GM12878 (cell line): ENCODE data around the gene CREB3. TPM values are rescaled to one million over a fixed set of nuclear protein-coding genes. Genes with fewer than 3 reads are reported as not detected.

Experiments
- BCLAF1 ChIP-seq: fragments of 450-650 bp; IDR thresholded peaks from 2 replicates; pipeline ENCODE4 v1.6.1; 2017; ENCODE audit warnings: antibody characterized with exemption, mild to moderate bottlenecking, moderate library complexity
- CREM ChIP-seq: IDR thresholded peaks from 2 replicates; pipeline ENCODE4 v1.6.1; 2014; ENCODE audit warnings: antibody characterized with exemption, low read depth
- EED ChIP-seq: sonication (generic); IDR thresholded peaks from 2 replicates; pipeline ENCODE4 v1.6.1; 2016; ENCODE audit warnings: antibody characterized with exemption, low read depth
- FOS ChIP-seq: IDR thresholded peaks from 3 replicates; pipeline ENCODE4 v1.6.1; 2011; ENCODE audit warnings: borderline replicate concordance; ENCODE audit not compliant: insufficient read length; ENCODE audit errors: extremely low read depth
- GABPA ChIP-seq: IDR thresholded peaks from 2 replicates; pipeline ENCODE4 v1.6.1; 2014; ENCODE audit warnings: antibody characterized with exemption, low read depth, mild to moderate bottlenecking, inconsistent platforms
- IRF4 ChIP-seq: IDR thresholded peaks from 2 replicates; pipeline ENCODE4 v1.6.1; 2011; ENCODE audit warnings: low read depth, low read length
- KLF5 ChIP-seq: fragments of 450-650 bp; IDR thresholded peaks from 2 replicates; pipeline ENCODE4 v1.6.1; 2014; ENCODE audit warnings: mild to moderate bottlenecking; ENCODE audit not compliant: partially characterized antibody
- NFYA ChIP-seq: IDR thresholded peaks from 2 replicates; pipeline ENCODE4 v1.6.1; 2011; ENCODE audit warnings: low read depth, mild to moderate bottlenecking, low read length, improper control_type of control experiment, borderline replicate concordance
- NFYB ChIP-seq: IDR thresholded peaks from 2 replicates; pipeline ENCODE4 v1.6.1; 2011; ENCODE audit warnings: low read depth, mild to moderate bottlenecking, low read length, improper control_type of control experiment, moderate library complexity; ENCODE audit not compliant: insufficient read depth
- NKRF ChIP-seq: fragments of 450-650 bp; conservative IDR thresholded peaks from 2 replicates; pipeline ENCODE4 v1.6.1; 2017; ENCODE audit warnings: mild to moderate bottlenecking, moderate library complexity
- NR2F1 ChIP-seq: fragments of 450-650 bp; conservative IDR thresholded peaks from 2 replicates; pipeline ENCODE4 v1.6.1; 2017; ENCODE audit warnings: mild to moderate bottlenecking
- POLR2AphosphoS5 ChIP-seq: IDR thresholded peaks from 2 replicates; pipeline ENCODE4 v1.6.1; 2011; ENCODE audit warnings: mild to moderate bottlenecking, low read length, inconsistent platforms
- SIX5 ChIP-seq: IDR thresholded peaks from 2 replicates; pipeline ENCODE4 v1.6.1; 2011; ENCODE audit warnings: mild to moderate bottlenecking, low read depth, low read length, moderate library complexity; ENCODE audit not compliant: severe bottlenecking
- STAT3 ChIP-seq: IDR thresholded peaks from 2 replicates; pipeline ENCODE4 v1.6.1; 2011; ENCODE audit warnings: low read depth, low read length, improper control_type of control experiment
- SUPT20H ChIP-seq: IDR thresholded peaks from 2 replicates; pipeline ENCODE4 v1.6.1; 2011; ENCODE audit warnings: low read depth, mild to moderate bottlenecking, low read length, moderate library complexity, borderline replicate concordance; ENCODE audit not compliant: control insufficient read depth
- SUZ12 ChIP-seq: fragments of 200-600 bp; sonication (generic); IDR thresholded peaks from one replicate; pipeline ENCODE4 v1.6.1; 2018; ENCODE audit warnings: antibody characterized with exemption, mild to moderate bottlenecking; ENCODE audit not compliant: unreplicated experiment
- TAF1 ChIP-seq: IDR thresholded peaks from 2 replicates; pipeline ENCODE4 v1.6.1; 2011; ENCODE audit warnings: mild to moderate bottlenecking, low read depth, low read length, borderline replicate concordance
- ZNF274 ChIP-seq: IDR thresholded peaks from one replicate; pipeline ENCODE4 v1.8.0; 2011; ENCODE audit not compliant: insufficient read length, insufficient read depth
- ZNF622 ChIP-seq: fragments of 450-650 bp; IDR thresholded peaks from 2 replicates; pipeline ENCODE4 v1.6.1; 2017; ENCODE audit warnings: mild to moderate bottlenecking, inconsistent platforms
- polyA plus RNA-seq, 11 experiments: library from polyadenylated mRNA; depleted of rRNA in 4 of 11; unstranded in 6 of 11; stranded (reverse) in 5 of 11; fragments of >200 nt; fragmentation: Nextera tagmentation in 4 of 11; fragmentation: Illumina TruSeq in 1 of 11; extraction: Ambion mirVana in 4 of 11; extraction: Trizol in 1 of 11; gene quantifications; 1 replicate in 1 of 11; 2 replicates in 10 of 11; pipeline versions ENCODE4 v1.2.1 to v1.2.3, GENCODE V29; 2011 to 2016; ENCODE audit warnings: inconsistent platforms in 2 of 11, missing spikeins in 2 of 11, low read depth in 1 of 11
- total RNA-seq, 4 experiments: library from RNA; depleted of rRNA in 3 of 4; stranded (reverse); fragments of >200 nt in 3 of 4; fragmentation: Illumina TruSeq in 1 of 4; extraction: Trizol in 1 of 4; gene quantifications; 2 replicates each; pipeline versions ENCODE4 v1.2.1 to v1.2.3, GENCODE V29; 2013 to 2021
- TF ChIP-seq, protein P1 (sequence below): fragments of 150-350 bp; IDR thresholded peaks from 2 replicates; pipeline ENCODE4 v1.6.1; 2016; ENCODE audit warnings: low read depth, low read length
- TF ChIP-seq, protein P2 (sequence below): fragments of 150-350 bp; IDR thresholded peaks from 2 replicates; pipeline ENCODE4 v1.6.1; 2014; ENCODE audit warnings: mild to moderate bottlenecking, low read depth, low read length

Gene CREB3
- total and polyA plus RNA-seq, 10 of the 15 experiments (the other 5 are each of a cell fraction or from before 2014, with no cell fraction given) = 9.8 to 38.9 (median 19.8) TPM

- no peak for TF ChIP-seq ZNF274
- TF ChIP-seq STAT3 = no peak
- TF ChIP-seq EED = peak; percentile 34; the same call in 1 of the 2 replicates
- TF ChIP-seq POLR2AphosphoS5 = peak; percentile 67
- TF ChIP-seq NFYB = no peak
- TF ChIP-seq, protein P1, sequence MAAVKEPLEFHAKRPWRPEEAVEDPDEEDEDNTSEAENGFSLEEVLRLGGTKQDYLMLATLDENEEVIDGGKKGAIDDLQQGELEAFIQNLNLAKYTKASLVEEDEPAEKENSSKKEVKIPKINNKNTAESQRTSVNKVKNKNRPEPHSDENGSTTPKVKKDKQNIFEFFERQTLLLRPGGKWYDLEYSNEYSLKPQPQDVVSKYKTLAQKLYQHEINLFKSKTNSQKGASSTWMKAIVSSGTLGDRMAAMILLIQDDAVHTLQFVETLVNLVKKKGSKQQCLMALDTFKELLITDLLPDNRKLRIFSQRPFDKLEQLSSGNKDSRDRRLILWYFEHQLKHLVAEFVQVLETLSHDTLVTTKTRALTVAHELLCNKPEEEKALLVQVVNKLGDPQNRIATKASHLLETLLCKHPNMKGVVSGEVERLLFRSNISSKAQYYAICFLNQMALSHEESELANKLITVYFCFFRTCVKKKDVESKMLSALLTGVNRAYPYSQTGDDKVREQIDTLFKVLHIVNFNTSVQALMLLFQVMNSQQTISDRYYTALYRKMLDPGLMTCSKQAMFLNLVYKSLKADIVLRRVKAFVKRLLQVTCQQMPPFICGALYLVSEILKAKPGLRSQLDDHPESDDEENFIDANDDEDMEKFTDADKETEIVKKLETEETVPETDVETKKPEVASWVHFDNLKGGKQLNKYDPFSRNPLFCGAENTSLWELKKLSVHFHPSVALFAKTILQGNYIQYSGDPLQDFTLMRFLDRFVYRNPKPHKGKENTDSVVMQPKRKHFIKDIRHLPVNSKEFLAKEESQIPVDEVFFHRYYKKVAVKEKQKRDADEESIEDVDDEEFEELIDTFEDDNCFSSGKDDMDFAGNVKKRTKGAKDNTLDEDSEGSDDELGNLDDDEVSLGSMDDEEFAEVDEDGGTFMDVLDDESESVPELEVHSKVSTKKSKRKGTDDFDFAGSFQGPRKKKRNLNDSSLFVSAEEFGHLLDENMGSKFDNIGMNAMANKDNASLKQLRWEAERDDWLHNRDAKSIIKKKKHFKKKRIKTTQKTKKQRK = no peak
- TF ChIP-seq FOS = no peak
- peak; percentile 78; the same call in 1 of the 2 replicates for TF ChIP-seq TAF1
- TF ChIP-seq NFYA = no peak
- no peak for TF ChIP-seq GABPA
- no peak for TF ChIP-seq SUPT20H
- TF ChIP-seq ZNF622 = no peak
- no peak for TF ChIP-seq BCLAF1
- TF ChIP-seq, protein P2, sequence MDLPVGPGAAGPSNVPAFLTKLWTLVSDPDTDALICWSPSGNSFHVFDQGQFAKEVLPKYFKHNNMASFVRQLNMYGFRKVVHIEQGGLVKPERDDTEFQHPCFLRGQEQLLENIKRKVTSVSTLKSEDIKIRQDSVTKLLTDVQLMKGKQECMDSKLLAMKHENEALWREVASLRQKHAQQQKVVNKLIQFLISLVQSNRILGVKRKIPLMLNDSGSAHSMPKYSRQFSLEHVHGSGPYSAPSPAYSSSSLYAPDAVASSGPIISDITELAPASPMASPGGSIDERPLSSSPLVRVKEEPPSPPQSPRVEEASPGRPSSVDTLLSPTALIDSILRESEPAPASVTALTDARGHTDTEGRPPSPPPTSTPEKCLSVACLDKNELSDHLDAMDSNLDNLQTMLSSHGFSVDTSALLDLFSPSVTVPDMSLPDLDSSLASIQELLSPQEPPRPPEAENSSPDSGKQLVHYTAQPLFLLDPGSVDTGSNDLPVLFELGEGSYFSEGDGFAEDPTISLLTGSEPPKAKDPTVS = no peak
- TF ChIP-seq SIX5 = peak; percentile 81
- TF ChIP-seq NR2F1 = peak; percentile 25
- no peak for TF ChIP-seq SUZ12
- TF ChIP-seq KLF5 = peak; percentile 65
- peak; percentile 47; the same call in 1 of the 2 replicates for TF ChIP-seq IRF4
- TF ChIP-seq CREM = peak; percentile 93
- TF ChIP-seq NKRF = no peak
These were observed at the start of gene CREB3, which contains the start of gene TLN1 (continued) for GRCh38 chr9:35732185-35732799.
